Adrenal gland (tissue), 12 donors: Measurements from ENCODE around the gene DMRT1. TPM values are rescaled to one million over a fixed set of nuclear protein-coding genes. Genes with fewer than 3 reads are reported as not detected.

Source experiments
- DNase-seq, 7 donors: peaks; one replicate each; pipeline ENCODE4 v3.0.0-alpha.2; 2019 to 2020
- H3K27ac ChIP-seq, 5 donors: fragments of 200-600 bp; sonication (generic) in 4 of 5; 1 replicate in 3 of 5; 2 replicates in 2 of 5; pipeline versions ENCODE4 v1.5.1 to v1.8.0; 2016 to 2020; ENCODE audit warnings: mild to moderate bottlenecking in 1 of 5
- H3K27me3 ChIP-seq: fragments of 200-600 bp; 2 replicates; pipeline ENCODE4 v1.8.0; 2021
- H3K36me3 ChIP-seq, 2 donors: fragments of 200-600 bp; replicated peaks in 1 of 2; 1 replicate in 1 of 2; 2 replicates in 1 of 2; pipeline versions ENCODE4 v1.5.1 to v1.8.0; 2018 to 2022
- H3K4me1 ChIP-seq, 2 donors: fragments of 200-600 bp; replicated peaks in 1 of 2; 1 replicate in 1 of 2; 2 replicates in 1 of 2; pipeline versions ENCODE4 v1.5.1 to v1.8.0; 2018 to 2021
- H3K4me3 ChIP-seq, 4 donors: fragments of 200-600 bp; sonication (generic) in 3 of 4; one replicate each; pipeline ENCODE4 v1.5.1; 2016 to 2018
- H3K9me3 ChIP-seq, 3 donors: fragments of 200-600 bp; sonication (generic) in 1 of 3; replicated peaks in 1 of 3; 1 replicate in 2 of 3; 2 replicates in 1 of 3; pipeline versions ENCODE4 v1.5.1 to v1.8.0; 2016 to 2021
- CTCF ChIP-seq, 6 experiments: fragments of 450-650 bp in 4 of 6; fragments of 200-600 bp in 2 of 6; sonication (generic) in 1 of 6; IDR thresholded peaks; 1 replicate in 5 of 6; 2 replicates in 1 of 6; pipeline versions ENCODE4 v1.5.1 to v1.8.0; 2016 to 2021; ENCODE audit warnings: antibody characterized with exemption in 6 of 6, mild to moderate bottlenecking in 2 of 6, moderate library complexity in 1 of 6
- POLR2A ChIP-seq, 2 donors: fragments of 450-650 bp; IDR thresholded peaks; one replicate each; pipeline ENCODE4 v1.6.1; 2017; ENCODE audit warnings: antibody characterized with exemption in 2 of 2, mild to moderate bottlenecking in 2 of 2, moderate library complexity in 1 of 2
- WGBS, 4 donors: extraction: QIAGEN DNeasy Blood & Tissue Kit in 2 of 4; methylation state at CpG; one replicate each; pipeline versions ENCODE4 v1.1.5 to v1.1.7; 2013 to 2017; 5-methylcytosine and 5-hydroxymethylcytosine counted together
- intact Hi-C, 2 donors: fragments of 100-400 bp; cut with DNase I; formaldehyde crosslinking; loops; one replicate each; pipeline versions ENCODE4 v1.14.1 to v1.15.0; 2022 to 2023
- polyA plus RNA-seq, 3 donors: library from polyadenylated mRNA; stranded (reverse); fragments of 200-250 nt in 2 of 3; fragments of 350-450 nt in 1 of 3; fragmentation: Illumina TruSeq in 1 of 3; extraction: RNeasy Lipid Tissue Mini Kit (QIAGEN cat#74804) in 1 of 3; gene quantifications; one replicate each; pipeline ENCODE4 v1.2.3, GENCODE V29; 2013 to 2014
- total RNA-seq, 9 donors: library from RNA; depleted of rRNA in 4 of 9; stranded (reverse); fragments of >200 nt in 4 of 9; fragments of 120-200 nt in 1 of 9; fragmentation: NEBNext Ultra II Directional in 1 of 9; extraction: Animal tissue kit (Norgen Biotek cat#: 25700) in 1 of 9; gene quantifications; one replicate each; pipeline versions ENCODE4 v1.1.0 to v1.2.4, GENCODE V29; 2013 to 2023
- donor health status: healthy with polysubstance abuse.
- donor health status: Bipolar disorder and iron deficiency.
- donor health status: DM: yes; HTN: yes; CAD: no.
- donor health status: DM: no; HTN: no; CAD: no.
- donor health status: DM: no; HTN: no; CAD: no.
- donor health status: DM: yes; HTN: yes; CAD: no.

DMRT1 gene
- total and polyA plus RNA-seq, 12 donors, result 9.2 TPM; not detected in 11

DNA sequence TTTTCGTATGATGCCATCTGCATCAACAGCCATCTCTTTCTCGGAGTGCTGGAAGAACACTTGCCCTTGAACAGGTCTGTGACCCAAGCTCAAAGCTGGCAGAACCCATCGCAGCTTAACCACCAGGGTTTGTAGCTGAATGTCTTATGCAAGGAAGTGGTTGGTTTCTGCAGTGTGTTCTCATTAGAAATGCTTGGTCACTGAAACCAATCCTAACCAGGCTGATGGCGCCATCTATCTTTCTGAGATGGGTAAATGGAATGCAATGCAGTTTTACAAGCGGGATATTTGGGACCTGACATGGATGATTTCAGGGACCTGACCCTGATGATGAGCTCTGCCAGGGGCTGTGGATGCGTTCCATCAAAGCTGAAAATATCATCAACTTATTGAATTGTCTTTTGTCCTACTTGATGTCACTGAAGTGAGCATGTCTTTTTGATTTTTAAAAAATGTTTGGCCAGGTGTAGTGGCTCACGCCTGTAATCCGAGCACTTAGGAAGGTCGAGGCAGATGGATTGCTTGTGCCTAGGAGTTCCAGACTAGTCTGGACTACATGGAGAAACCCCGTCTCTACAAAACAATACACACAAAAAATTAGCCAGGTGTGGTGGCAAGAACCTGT is 163.7 kb downstream of the DMRT1 start:
- Histone ChIP-seq H3K4me3 (no peak overlapping the region), H3K4me1 (peaks cover 0 to 2% of the 10 kb centered on the region in 2 donors), H3K36me3 (no peaks in the 10 kb centered on the region), H3K27me3 (peaks cover 14% of the 10 kb centered on the region), H3K9me3 (no peaks in the 10 kb centered on the region), H3K27ac (no peak overlapping the region)
- DNase-seq, result peak in 6 of 7 donors; percentile 17 to 35 (median 24)
- peak; percentile 17 to 51 (median 44) for TF ChIP-seq CTCF (IDR thresholded peaks at IDR 0.05)
- no peak for TF ChIP-seq POLR2A (IDR thresholded peaks at IDR 0.05)
- 45 to 49% (median 47%) methylated on average over 10 of the region's 10 CpGs for WGBS, 4 donors
- intact Hi-C loops, result loop anchor here (5.0 to 10.0 kb wide), 2 partner anchors 113 to 390 kb away; no protein-coding TSS in a partner anchor

GRCh38 chr9:1007312-1007711 is 165.8 kb downstream of the DMRT1 start:
- no peak for DNase-seq
- 81 to 87% (median 83%) methylated on average over 3 of the region's 3 CpGs for WGBS, 4 donors
- TF ChIP-seq POLR2A (IDR thresholded peaks at IDR 0.05) (no peak), CTCF (IDR thresholded peaks at IDR 0.05) (no peak)
- no peak overlapping the region for H3K4me3 ChIP-seq
- H3K4me1 ChIP-seq, result no peaks in the 10 kb centered on the region
- H3K36me3 ChIP-seq, result no peaks in the 10 kb centered on the region
- intact Hi-C loops, result loop anchor here (5.0 to 10.0 kb wide), 2 partner anchors 115 to 393 kb away; no protein-coding TSS in a partner anchor
- H3K27me3 ChIP-seq, result peaks cover 22% of the 10 kb centered on the region
- no peak overlapping the region for H3K27ac ChIP-seq
- H3K9me3 ChIP-seq, result no peaks in the 10 kb centered on the region

DNA sequence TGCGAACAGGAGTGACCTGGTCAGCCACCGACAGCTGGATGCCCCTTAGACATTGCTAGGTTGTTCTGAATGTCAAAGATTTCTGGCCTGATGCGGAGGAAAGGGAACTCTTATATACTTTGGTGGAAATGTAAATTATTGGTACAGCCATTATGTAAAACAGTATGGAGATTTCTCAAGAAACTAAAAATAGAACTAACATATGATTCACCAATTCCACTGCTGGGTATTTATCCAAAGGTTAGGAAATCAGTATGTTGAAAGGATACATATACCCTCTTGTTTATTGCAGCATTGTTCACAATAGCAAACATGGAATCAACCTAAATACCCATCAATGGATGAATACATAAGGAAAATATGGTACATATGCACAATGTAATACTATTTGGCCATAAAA is 166.7 kb downstream of the DMRT1 start:
- 79 to 84% (median 81%) methylated on average over 3 of the region's 3 CpGs for WGBS, 4 donors

More for the DNA sequence above, 166.7 kb downstream of the DMRT1 start:
- TF ChIP-seq CTCF (IDR thresholded peaks at IDR 0.05) (no peak), POLR2A (IDR thresholded peaks at IDR 0.05) (no peak)
- H3K4me1 ChIP-seq, result no peaks in the 10 kb centered on the region
- H3K4me3 ChIP-seq, result no peak overlapping the region
- H3K9me3 ChIP-seq, result no peaks in the 10 kb centered on the region
- intact Hi-C loops, result loop anchor here (2.0 to 10.0 kb wide), 3 partner anchors 115 to 393 kb away; no protein-coding TSS in a partner anchor
- H3K36me3 ChIP-seq, result no peaks in the 10 kb centered on the region
- H3K27me3 ChIP-seq, result peaks cover 22% of the 10 kb centered on the region
- H3K27ac ChIP-seq, result no peak overlapping the region
- DNase-seq, result no peak
